GM21367 (cell line): ENCODE measurements around the gene POSTN.

Experiments used
- ATAC-seq: cut with Tn5 transposase; IDR thresholded peaks from one replicate; pipeline ENCODE4 v1.9.1; 2021; ENCODE audit not compliant: unreplicated experiment

POSTN gene, protein sequence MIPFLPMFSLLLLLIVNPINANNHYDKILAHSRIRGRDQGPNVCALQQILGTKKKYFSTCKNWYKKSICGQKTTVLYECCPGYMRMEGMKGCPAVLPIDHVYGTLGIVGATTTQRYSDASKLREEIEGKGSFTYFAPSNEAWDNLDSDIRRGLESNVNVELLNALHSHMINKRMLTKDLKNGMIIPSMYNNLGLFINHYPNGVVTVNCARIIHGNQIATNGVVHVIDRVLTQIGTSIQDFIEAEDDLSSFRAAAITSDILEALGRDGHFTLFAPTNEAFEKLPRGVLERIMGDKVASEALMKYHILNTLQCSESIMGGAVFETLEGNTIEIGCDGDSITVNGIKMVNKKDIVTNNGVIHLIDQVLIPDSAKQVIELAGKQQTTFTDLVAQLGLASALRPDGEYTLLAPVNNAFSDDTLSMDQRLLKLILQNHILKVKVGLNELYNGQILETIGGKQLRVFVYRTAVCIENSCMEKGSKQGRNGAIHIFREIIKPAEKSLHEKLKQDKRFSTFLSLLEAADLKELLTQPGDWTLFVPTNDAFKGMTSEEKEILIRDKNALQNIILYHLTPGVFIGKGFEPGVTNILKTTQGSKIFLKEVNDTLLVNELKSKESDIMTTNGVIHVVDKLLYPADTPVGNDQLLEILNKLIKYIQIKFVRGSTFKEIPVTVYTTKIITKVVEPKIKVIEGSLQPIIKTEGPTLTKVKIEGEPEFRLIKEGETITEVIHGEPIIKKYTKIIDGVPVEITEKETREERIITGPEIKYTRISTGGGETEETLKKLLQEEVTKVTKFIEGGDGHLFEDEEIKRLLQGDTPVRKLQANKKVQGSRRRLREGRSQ

DNA sequence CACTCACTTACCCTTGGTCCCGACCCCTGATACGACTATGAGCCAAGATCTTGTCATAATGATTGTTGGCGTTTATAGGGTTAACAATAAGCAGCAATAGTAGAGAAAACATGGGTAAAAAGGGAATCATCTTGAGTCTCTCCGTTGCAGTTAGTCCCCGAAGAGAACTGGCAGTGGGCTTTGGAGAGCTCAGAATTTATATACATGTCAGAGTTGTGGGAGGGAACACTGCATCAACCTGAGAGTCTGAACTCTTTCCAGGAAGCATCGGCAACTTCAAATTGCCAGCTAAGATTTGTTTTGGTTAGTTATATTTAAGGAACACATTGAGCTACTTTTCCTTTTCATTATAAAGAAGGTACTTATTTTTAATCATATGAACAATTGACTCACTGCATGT is at the start of gene POSTN:
Gene POSTN (minus strand): TSS at position 172 of the 400 bp plus-strand sequence. CDS start 42 bp downstream, at position 130.
- ATAC-seq, result no peak

DNA sequence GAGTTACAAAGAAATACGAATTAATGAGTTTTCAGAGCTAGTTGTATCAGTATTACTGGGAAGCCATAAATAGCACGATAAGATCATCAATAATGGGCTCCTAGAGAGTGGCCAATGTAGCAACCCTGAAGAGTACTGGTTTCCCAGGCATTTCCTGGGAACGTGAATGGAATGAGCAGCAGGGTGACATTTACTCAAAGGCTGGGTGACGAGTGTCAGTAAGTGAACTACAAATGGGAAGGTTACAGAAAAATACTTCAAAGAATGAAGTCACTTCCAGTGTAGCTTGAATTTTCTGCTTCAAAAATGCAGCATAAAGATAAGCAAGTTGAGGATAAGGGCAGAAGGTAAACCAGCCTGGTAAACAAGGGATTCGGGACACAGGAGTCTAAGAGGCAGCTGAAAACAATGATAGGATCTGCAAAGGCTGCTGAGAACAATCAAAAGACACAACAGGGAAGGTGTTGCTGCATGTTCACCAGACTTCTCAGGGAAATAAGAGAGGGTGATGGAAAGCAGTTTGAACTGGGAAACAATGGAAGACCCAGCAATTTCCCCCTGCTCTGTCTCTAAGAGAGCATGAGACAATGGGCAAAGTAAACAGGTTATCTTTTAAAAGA is 48.6 kb upstream of the POSTN start:
- ATAC-seq, result no peak

DNA sequence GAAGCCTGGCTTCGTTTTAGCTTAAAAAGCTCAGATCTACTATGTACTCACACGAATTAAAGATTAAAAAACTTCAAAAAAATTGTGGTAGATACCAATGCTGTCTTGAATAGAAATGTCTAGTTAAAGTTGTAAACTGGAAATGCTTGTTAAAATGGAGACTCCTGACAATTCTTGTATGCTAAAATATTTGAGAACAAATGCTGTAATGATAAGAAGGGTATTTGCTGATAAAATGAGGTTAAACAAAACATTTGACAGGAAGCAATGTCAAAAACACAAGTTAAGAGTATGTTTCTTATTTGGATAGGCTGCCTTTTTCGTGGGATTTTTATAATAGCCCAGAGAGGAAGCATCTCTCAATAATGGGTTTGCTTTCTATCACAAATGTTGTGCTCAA is 48.0 kb upstream of the POSTN start:
- ATAC-seq, result no peak

DNA sequence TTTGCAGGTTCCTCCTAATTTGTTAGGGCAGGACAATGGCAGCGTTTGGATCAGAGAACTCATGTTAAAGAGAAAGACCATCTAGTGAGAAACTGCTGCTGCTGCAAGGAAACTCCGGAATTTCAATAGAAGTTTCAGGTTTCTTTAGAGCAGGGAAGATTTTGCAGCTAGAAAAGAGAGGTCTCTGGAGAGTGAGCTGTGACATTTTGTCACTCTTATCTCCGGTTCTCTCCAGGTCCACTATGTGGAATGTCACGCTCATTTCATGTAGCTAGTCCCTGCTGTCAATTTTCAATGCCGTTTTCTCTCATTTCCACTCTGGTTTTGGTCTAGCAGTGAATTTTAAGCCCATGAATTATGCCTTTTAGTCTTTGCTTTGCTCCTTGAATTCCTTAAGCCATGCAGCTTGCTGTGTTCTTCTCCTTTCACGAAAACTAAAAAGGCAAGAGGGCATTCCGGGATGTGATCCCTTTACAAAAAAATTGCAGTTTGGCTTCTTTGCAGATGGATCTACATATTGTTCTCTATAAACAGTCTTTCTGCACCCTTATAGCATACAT is 46.7 kb upstream of the POSTN start:
- ATAC-seq, result no peak

DNA sequence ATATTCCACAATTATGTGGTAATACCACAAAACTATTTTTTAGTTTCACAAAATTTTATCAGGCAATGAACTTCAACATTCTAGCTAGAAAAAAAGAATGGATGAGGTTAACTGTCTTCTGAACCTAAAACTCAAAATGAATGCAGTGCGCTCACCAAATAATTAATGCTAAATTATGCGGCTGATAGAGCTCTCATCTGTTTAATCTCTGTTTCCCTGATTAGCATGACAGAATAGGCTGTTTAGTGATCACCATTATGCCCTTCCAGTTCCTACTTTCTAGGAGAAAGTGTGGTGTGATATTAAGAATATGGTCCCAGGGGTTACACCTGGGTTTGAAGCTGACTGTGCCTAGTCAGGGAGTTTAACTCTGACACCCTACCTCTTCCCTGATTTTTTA is 42.8 kb upstream of the POSTN start:
- no peak for ATAC-seq

DNA sequence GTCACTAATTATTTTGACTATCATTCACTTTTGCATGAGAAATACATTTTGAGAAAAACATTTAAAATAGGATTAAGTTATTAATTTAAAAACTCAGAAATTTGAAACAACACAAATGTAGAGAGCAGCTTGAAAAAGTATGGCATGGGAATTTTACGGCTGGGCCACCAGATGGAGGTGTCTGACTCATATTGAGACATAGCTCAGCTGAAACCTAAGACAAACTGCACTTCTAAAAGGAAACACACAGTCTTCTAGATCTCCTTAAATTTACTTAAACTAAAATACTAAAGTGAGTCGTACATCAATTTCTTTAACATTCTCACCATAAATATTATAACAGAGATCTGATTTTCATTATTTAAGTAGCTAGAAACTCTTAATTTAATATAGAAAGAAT is 41.9 kb upstream of the POSTN start:
- ATAC-seq, result no peak

DNA sequence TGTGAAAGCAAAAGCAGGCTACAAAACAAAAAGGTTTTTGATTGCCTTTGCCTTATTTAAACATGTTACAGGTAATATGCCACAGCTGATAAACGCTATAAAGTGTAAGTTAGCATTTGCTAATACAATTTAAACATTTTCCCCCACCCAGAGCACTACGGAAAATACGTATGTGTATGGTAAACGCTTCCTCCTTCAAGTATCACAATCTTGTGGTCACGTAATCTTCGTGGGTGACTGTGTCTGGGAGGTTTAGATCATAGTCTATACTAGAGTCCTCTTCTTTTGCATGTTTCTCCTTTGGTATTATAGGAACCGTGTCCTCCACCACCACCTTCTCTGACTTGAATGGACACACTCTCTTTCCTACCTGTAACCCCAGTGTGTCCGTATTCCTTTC is 38.1 kb upstream of the POSTN start:
- ATAC-seq, result no peak

DNA sequence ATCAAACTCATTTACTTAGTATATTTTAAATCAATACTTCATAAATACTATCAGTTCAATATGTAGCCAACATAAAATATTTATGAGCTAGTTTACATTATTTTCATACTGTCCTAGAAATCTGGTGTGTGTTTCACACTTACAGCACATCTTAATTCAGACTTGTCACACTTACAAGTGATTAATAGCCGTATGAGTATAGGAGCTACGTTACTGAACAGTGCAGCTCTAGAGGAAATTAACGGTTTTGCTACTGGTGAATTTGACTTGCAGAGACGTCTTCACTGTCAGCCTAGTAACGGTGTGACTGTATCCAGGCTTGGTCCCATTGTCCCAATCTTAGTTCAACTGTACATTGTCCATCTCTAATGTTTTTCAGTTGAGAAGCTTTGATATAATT is 33.7 kb upstream of the POSTN start:
- ATAC-seq, result no peak

DNA sequence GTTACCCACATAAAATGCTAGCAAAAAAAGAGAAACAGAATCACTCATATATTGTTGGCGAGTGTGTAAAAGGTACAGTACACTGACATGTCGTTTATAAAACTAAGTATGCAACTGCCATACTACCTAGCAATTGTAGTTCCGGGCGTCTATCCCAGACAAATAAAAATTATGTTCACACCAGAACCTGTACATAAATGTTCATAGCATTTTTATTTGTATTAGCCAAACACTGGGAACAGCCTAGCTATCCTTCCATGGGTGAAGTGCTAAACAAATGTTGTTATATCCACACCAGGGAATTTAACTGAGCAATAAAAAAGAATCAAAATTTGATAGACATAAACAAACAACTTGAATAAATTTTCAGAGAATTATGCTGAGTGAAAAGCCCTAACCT is 28.9 kb upstream of the POSTN start:
- no peak for ATAC-seq

DNA sequence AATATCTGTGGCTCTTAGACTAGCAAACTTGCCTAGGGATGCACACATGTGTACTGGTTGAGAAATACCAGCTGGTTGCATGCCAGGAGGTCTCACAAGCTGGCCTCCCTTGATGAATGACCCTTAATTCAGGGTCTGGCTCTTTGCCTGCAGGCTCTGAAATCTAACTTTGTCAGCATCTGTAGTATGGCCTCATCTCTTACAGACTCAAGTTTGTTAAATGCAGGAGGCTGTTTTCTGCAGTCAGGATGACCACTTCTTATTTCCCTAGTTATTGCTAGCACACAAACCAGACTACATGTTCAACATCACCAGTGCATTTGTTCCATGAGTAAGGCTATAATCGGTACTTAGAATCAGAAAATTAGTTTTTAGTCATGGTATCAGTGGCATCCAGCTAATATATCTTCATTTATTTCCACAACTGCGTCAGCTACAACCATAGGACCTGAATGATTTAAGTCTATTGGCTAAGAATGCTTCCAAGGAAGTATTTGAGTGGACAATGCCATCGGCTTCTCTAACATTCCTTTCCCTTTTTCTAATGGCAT is 23.3 kb upstream of the POSTN start:
- ATAC-seq, result no peak

DNA sequence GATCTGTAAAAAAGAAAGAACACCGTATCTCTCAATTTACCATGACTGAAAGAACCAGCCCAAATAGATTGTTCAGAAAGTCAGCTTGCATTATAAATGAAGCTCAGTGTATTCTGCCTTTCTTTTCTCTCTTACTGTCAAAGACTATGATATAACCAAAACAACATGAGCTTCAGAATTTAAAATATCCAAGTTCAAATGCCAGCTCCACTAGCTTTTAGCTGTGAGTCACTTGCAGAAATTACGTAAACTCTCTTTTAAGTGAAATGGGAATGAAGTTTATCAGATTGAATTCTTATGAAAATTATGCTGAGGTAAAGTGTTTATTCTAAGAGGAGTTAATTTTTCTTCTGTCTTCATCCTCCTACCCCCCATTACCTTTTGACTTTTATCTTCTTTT is 20.0 kb upstream of the POSTN start:
- no peak for ATAC-seq

DNA sequence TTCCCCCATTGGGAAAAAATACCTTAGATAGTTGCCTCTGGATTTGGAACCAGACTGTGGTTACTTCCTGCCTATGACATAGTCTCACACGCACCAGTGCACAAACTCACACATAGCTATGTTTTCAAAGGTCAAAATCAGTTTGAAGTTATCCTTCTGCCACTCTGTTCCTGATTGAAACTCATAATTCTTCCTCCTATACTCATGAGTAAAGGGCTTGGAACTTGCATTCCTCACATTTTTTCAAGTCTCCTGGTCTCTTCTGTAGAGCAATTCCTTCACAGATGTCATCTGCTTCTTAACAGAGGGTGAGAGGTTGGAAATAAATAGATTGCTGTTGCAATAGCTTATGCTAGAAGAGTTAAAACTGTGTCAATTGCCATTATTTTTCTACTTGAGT is 18.6 kb upstream of the POSTN start:
- ATAC-seq, result no peak

DNA sequence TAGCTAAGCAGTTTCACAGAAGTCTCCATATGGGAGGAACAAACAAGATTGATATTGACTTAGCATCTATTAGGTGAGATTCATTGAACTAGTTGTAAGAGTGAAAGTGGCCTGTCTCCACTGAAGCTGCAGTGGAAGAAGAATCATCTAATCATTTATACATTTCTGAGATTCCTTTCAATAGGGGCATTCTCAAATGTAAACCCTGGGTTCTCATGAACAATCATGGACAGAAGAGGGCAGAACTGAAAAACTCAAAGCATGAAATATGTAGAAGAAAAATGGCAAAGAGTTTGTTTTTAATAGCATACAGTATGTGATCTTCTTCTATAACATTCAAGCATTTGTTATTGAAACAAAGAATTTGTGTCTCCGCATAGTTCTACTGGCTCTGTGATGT is 17.6 kb upstream of the POSTN start:
- ATAC-seq, result no peak

DNA sequence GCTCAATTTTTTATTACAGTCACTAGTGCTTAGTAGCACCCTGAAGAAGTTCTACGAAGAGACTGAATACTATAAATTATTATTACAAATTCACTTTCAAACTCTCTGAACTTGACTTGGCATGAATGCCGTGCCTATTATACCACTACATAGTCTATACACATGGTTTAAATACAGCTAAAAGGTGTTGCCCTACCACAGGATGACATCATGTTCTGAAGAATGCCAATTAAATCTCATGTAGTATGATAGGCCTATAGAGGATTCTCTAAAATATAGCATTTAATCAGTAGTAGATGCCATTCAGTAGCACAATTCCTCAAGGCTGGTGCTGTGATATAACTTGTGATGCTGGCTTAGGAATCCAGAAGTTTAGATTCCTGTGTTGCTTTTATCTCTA is 16.7 kb upstream of the POSTN start:
- no peak for ATAC-seq

DNA sequence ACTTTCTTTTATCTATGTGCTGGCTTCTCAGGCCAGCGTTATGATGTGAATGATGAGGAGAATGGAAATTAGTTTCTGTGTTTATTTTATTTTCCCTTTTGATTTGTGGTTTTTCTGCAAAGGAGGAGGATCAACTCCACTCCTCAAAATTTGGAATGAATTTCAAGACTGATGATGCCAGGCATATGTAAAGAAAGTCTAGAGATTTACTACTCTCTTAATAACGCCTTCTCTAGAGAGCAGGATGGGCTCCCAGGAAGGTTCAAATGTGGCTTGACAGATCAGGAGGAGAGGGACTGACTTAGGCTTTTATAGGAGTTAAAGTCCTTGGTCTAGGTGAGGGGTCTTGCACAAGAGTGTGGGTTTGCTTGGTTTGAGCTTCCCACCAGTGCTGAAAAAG is 15.1 kb upstream of the POSTN start:
- no peak for ATAC-seq

DNA sequence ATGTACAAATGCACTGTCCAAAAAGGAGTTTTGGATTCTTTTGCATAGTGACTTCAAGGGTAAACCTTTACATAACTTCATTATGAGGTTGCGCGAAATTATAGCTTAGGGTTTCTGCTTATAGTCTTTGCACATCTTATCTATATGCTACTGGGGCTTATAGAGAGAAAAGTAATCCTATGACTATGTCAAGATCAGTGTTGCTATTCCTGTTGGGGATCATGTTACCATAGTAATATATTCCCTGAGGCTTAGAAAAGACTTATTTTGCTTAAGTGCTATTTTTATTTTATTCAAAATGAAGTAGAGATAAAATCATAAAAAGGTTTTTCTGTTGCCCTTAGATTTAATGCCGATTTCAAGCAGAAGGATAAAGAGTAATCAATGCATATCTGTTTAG is 14.7 kb upstream of the POSTN start:
- ATAC-seq, result no peak

DNA sequence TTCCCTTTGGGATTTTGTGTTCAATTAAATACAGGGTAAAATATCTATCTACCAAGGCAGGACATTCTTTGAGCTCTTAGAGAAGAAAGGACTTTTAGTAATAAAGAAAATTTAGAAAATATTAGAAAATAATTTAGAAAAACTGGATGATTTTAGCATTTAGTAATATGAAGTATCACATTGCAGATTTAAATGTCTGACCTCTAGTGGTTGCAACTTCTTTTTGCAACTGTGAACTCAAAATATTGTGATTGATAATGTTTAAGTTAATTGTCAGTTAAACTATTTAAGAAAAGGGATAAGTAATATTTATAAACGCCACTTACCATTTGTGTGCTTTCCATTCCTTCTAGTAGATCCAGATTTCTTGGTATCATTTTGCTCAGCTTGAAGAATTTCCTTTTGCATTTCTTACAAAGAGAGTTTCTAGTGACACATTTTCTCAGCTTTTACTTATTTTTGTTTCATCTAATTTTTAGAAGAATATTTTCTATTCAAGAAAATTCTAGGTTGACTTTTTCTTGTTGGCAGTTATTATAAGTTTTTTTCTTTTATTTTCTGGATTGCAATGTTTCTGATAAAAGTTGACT is 10.3 kb upstream of the POSTN start:
- no peak for ATAC-seq

DNA sequence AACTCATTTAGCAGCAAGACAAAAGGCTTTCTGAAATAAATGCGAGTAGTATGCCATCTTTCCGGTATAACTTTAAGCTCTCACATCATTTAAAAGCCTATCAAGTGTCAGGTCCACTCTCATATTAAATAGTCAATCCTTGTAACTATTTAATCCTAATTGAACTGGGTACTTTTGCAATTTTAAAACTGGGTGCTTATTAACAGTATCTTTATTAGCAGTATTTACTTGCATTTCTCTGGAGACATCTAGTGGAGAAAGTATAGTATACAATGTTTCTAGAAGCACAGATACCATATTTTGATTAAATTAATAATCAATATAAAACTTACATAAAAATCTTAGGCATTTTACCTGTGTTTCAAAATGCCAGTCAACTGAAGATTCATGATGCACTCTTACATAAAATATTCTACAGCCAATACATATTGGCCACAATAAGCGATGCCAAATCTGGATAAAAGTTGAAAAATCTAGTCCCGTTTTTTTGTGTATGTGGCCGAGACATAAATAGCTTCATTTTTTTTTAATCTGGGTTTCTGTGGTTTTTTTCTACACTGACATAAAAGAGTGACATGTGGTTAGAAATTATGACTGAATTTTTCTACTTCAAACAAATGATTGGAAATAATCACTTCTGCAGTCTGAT is 4.3 kb upstream of the POSTN start:
- no peak for ATAC-seq

DNA sequence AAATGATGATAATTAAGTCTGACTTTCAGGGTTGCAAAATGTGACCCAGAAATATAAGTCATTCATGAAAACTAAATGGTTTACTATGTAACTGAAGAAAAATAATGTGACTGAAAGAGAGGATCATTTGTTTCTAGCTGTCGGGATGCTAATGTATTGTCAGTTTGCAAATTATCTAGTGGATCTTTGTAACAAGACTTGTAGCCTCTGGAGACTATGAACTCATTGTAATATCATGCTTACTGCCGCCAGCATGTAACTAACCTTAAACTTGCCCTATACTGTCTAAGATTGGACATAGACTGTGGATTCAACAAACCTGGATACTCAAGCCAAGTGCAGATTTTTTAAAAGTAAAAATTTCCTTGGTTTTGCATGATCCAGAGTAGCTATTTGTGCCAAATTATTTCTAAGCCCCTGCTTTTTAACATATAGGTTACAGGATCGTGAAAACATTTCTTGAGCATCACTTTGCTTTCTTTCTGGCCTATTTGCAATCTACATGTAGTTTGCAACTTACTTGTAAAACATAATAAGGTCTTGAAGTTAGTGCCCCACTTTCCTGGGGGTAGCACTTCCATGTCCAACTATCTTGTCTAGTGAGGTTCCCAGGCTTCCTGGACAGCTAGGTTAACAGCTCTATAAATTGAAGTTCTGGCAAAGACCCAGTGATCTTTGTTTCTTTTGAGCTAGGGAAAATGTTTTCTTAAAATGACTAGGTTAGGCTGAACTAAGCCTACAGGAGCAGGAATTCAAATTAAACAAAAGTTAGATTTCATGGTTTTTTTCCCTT is 3.3 kb upstream of the POSTN start:
- no peak for ATAC-seq

DNA sequence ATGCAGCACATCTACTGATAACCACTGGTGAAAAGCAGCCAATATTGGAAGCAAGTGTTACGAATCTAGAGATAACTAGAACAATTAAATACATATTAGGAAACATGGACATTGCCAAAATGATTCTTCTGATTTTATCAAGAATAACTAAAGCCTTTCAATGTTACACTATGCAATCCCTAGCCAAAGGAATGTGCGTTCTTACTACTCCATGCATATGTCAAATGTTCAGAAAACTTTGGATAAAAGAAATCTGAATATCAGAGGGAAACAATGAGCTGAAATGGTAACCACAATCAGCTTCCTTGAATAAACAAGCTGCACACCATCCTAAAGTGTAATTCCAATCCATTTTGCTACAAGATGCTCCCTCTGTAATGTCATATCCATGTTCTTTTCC is 951 bp upstream of the POSTN start:
- ATAC-seq, result no peak
